ENCODE results near the gene METAP1D.
"Not testable (repeated sequence)": the region's sequence is repeated elsewhere in the genome, so short reads cannot be mapped to it uniquely, and the experiment has no call there.

The METAP1D gene

DNA sequence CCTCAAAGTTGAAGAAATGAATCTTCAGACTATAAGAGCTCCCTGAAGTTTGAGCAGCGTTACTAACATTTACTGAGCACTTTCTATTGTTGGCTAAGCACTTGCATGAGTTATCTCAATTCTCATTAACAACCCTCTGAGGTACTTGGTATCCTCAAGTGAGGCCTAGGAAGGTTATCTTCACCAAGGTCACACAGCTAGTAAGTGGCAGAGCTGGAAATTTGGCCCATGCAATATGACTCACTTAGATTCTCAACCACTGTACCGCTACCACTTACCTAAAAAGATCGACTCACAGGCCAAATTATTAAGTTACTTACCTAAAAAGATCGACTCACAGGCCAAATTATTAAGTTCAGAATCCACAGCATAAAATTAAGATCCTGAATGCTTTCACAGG is 8.7 kb upstream of the METAP1D start:
- H3K4me3 ChIP-seq (ENCODE audit: low read length) = no peak overlapping the region
- TF ChIP-seq, protein P1, sequence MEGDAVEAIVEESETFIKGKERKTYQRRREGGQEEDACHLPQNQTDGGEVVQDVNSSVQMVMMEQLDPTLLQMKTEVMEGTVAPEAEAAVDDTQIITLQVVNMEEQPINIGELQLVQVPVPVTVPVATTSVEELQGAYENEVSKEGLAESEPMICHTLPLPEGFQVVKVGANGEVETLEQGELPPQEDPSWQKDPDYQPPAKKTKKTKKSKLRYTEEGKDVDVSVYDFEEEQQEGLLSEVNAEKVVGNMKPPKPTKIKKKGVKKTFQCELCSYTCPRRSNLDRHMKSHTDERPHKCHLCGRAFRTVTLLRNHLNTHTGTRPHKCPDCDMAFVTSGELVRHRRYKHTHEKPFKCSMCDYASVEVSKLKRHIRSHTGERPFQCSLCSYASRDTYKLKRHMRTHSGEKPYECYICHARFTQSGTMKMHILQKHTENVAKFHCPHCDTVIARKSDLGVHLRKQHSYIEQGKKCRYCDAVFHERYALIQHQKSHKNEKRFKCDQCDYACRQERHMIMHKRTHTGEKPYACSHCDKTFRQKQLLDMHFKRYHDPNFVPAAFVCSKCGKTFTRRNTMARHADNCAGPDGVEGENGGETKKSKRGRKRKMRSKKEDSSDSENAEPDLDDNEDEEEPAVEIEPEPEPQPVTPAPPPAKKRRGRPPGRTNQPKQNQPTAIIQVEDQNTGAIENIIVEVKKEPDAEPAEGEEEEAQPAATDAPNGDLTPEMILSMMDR (conservative IDR thresholded peaks at IDR 0.05; ENCODE audit: low read depth, low read length) = no peak
- no peak for DNase-seq (ENCODE audit: low read depth)

DNA sequence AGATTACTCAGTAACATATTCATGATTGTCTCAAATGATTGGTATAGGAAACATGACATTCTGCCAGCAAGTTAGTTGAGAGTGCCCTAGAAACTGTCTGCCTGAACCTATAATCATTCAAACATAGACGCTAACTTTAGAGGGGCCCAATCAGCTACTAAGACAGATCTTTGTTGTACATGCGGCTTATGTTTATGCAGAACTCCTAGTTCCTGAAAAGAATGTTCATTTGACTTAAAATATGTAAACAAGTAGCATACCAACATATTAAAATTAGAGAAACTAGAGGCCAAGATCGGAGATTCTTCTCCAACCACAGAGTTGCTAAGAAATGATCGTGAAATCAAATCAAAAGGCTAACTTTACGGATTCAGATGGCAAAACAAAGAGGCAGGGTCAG is 4.2 kb upstream of the METAP1D start:
- TF ChIP-seq, protein P1 (conservative IDR thresholded peaks at IDR 0.05; ENCODE audit: low read depth, low read length) = no peak
- no peak overlapping the region for H3K4me3 ChIP-seq (ENCODE audit: low read length)
- DNase-seq (ENCODE audit: low read depth) = no peak

DNA sequence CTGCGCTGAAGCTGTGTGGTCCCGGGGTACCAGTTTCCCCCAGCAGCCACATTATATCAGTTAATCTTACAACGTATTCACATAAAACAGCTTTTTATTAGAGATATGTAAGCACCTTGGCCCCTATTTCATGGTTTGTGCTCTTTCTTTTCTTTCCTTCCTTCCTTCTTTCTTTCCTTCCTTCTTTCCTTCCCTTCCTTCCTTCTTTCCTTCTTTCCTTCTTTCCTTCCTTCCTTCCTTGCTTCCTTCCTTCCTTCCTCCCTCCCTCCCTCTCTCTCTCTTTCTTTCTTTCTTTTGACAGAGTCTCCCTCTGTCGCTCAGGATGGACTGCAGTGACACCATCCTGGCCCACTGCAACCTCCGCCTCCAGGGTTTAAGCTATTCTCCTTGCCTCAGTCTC is 3.7 kb upstream of the METAP1D start:
- TF ChIP-seq, protein P1 (conservative IDR thresholded peaks at IDR 0.05; ENCODE audit: low read depth, low read length) = no peak
- H3K4me3 ChIP-seq (ENCODE audit: low read length) = no peak overlapping the region
- no peak for DNase-seq (ENCODE audit: low read depth)

DNA sequence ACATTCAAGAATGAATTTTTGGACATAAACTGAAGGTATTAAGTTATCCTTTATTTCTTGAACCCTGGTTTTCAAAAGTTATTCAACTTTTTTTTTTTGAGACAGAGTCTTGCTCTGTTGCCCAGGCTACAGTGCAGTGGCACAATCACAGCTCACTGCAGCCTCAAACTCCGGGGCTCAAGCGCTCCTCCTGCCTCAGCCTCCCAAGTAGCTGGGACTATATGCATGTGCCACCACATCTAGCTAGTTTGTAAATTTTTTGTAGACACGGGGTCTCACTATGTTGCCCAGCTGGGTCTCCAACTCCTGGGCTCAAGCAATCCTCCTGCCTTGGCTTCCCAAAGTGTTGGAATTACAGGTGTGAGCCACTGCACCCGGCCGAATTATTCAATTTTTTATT is 2.7 kb upstream of the METAP1D start:
- not testable (repeated sequence) for H3K4me3 ChIP-seq (ENCODE audit: low read length); DNase-seq (ENCODE audit: low read depth)

DNA sequence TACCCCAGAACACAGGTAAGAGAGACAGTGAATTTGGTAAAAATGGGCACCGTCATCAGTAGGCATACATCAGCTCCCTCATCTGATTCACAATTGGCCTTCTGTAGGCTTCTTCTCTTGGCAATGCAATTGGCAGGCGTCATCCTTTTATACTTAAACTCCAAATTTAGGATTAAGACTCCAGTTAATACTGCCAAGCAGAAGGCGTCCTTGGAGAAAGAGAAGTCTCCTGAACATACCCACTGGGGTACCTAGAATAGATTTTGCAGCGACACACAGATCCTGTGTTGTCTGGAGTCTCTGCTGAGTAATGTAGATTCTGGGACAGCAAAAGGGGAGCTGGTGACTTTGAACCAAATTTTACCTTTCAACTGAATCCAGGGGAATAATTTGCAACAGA is 592 bp upstream of the METAP1D start:
- TF ChIP-seq, protein P1 (conservative IDR thresholded peaks at IDR 0.05; ENCODE audit: low read depth, low read length) = no peak
- peak overlapping the region; percentile 56 for H3K4me3 ChIP-seq (ENCODE audit: low read length)
- no peak for DNase-seq (ENCODE audit: low read depth)

DNA sequence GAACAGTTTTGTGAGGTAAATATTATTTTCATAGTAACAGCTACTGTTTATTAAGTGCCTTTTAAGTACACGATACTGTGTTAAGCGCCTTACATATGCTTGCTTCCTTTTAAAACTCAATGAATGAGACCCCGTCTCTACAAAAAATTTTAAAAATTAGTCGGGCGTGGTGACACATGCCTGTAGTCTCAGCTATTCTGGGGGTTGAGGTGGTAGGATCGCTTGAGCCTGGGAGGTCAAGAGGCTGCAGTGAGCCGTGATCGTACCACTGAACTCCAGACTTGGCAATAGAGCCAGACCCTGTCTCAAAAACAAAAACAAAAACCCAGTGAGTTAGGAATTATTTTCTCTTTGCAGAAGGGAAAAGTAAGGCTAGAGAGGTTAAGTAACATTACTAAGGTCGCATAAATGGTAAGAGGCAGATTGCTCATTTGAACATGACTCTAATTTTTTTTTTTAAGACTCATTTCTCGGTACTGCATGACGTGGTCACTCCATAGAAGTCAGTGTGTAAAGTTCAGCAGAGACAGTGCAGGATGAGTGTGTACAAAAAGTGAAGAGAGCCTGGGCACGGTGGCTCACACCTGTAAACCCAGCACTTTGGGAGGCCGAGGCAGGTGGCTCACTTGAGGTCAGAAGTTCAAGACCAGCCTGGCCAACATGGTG is 1.1 kb downstream of the METAP1D start:
- peak overlapping the region; percentile 96 for H3K4me3 ChIP-seq (ENCODE audit: low read length)
- no peak for DNase-seq (ENCODE audit: low read depth)
- TF ChIP-seq, protein P1 (conservative IDR thresholded peaks at IDR 0.05; ENCODE audit: low read depth, low read length) = no peak

DNA sequence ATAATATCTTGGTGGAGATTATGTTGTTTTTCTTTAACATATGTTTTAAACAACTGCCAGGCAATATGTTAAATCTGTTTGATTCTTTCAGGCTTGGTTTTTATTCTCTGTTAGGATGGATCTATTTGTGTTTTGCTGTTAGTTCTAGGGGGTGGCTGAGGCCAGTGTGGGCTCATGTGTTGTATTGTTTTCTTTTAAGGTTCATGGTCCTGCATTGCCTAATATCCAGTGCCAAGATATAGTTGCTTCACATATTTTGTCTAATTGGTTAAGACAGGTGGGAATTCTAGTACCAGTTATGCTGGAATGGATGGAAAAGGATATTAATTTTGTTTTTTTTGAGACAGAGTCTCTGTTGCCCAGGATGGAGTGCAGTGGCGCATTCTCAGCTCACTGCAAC is 7.6 kb downstream of the METAP1D start:
- TF ChIP-seq, protein P1 (conservative IDR thresholded peaks at IDR 0.05; ENCODE audit: low read depth, low read length) = no peak
- DNase-seq (ENCODE audit: low read depth) = no peak
- no peak overlapping the region for H3K4me3 ChIP-seq (ENCODE audit: low read length)
